Measurements from ENCODE around the gene ZNF526.

DNA sequence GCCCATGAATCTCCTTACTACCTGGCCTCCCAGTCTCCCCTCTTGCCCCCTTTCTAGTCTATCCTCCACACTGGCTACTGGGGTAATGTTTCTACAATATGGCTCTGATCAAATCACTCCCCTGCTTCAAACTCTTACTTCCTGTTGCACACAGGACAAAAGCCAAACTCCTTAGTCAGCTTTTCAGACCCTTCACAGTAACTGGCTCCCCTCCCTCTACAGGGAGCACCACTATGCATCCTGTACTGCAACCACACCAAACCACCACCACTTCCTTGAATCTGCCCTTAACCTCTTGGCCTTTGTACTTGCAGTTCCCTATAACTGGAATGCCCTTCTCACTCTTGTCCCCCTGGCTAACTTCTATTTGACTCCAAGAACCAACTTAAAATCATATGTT, 34.8 kb upstream of the ZNF526 start:
- TF ChIP-seq, protein P1, sequence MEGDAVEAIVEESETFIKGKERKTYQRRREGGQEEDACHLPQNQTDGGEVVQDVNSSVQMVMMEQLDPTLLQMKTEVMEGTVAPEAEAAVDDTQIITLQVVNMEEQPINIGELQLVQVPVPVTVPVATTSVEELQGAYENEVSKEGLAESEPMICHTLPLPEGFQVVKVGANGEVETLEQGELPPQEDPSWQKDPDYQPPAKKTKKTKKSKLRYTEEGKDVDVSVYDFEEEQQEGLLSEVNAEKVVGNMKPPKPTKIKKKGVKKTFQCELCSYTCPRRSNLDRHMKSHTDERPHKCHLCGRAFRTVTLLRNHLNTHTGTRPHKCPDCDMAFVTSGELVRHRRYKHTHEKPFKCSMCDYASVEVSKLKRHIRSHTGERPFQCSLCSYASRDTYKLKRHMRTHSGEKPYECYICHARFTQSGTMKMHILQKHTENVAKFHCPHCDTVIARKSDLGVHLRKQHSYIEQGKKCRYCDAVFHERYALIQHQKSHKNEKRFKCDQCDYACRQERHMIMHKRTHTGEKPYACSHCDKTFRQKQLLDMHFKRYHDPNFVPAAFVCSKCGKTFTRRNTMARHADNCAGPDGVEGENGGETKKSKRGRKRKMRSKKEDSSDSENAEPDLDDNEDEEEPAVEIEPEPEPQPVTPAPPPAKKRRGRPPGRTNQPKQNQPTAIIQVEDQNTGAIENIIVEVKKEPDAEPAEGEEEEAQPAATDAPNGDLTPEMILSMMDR (IDR thresholded peaks at IDR 0.05): no peak
- no peak for TF ChIP-seq POLR2A (IDR thresholded peaks at IDR 0.05)

Measured in body of pancreas (tissue), 4 donors.